ENCODE results near the gene PMVK.

Gene PMVK

DNA sequence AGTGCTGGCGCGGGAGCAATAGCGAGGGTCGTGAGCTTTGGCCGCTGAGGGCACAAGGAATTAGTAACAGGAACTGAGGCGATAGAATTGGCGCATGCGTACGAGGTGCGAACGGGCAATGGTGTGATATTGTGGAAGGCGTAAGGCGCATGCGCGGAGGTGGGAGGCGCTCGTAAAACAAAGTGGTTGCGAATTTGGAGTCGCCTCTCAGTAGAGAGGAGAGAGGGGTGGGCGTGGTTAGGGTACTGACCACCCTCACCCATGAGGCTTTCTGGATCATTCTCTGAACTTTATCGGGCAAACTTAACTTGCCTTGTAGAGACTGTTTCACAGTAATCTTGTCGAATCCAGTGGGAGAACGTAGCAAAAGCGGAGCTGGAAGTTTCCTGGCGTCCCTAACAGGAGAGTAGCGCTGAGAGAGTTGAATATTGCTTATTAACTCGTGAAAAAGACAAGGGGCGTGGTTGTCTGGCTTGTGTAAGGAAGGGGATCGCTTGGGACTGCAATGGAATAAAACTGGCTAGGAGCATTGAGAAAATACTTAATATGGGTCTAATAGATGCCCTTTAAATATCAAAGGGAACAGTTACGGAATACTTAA lies 38.4 kb upstream of the PMVK start:
- DNase-seq (ENCODE audit: extremely low read depth, low read depth) = peak; percentile 91
- H3K4me3 ChIP-seq (replicated peaks; ENCODE audit: low read depth, low read length) = peak overlapping the region; percentile 72
- TF ChIP-seq, protein P1, sequence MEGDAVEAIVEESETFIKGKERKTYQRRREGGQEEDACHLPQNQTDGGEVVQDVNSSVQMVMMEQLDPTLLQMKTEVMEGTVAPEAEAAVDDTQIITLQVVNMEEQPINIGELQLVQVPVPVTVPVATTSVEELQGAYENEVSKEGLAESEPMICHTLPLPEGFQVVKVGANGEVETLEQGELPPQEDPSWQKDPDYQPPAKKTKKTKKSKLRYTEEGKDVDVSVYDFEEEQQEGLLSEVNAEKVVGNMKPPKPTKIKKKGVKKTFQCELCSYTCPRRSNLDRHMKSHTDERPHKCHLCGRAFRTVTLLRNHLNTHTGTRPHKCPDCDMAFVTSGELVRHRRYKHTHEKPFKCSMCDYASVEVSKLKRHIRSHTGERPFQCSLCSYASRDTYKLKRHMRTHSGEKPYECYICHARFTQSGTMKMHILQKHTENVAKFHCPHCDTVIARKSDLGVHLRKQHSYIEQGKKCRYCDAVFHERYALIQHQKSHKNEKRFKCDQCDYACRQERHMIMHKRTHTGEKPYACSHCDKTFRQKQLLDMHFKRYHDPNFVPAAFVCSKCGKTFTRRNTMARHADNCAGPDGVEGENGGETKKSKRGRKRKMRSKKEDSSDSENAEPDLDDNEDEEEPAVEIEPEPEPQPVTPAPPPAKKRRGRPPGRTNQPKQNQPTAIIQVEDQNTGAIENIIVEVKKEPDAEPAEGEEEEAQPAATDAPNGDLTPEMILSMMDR (IDR thresholded peaks at IDR 0.05; ENCODE audit: low read depth, low read length, missing control alignments) = no peak

DNA sequence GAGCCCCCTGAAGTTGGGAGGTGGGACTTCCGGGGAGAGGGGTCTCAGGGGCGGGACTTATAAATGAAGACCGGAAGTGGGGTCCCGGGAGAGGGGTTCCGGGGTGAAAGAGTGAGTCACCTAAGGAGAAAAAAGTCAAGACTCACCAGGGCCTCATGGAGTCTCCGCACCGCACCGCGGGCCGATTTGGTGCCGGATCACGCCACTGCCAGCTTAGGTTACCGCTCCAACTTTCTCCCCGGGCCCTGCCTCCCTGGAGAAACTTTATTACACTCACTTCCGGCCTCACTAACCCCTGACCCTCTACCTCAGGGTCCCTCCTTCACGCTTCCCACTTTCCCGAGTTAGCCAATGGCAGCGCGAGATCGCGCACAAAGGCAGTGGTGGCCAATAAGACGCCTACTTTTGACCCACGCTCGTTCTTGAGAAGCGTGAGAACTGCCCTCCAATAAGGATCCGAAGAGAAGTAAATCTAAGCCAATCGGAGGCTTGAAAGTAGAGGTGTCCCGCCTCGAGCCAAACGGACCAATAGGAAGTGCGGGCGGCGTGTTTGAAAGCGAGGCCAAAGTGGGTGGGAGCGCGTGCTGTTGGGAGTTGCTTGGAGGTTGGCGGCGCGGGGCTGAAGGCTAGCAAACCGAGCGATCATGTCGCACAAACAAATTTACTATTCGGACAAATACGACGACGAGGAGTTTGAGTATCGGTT lies 37.7 kb upstream of the PMVK start, which contains the start of gene CKS1B:
Gene CKS1B (plus strand): TSS at position 580 of the 706 bp plus-strand sequence. CDS start 65 bp downstream, at position 645.
- peak; percentile 100 for DNase-seq (ENCODE audit: extremely low read depth, low read depth)
- peak within 1 kb of the TSS; percentile 72 for H3K4me3 ChIP-seq (replicated peaks; ENCODE audit: low read depth, low read length)
- TF ChIP-seq, protein P1 (IDR thresholded peaks at IDR 0.05; ENCODE audit: low read depth, low read length, missing control alignments) = no peak

DNA sequence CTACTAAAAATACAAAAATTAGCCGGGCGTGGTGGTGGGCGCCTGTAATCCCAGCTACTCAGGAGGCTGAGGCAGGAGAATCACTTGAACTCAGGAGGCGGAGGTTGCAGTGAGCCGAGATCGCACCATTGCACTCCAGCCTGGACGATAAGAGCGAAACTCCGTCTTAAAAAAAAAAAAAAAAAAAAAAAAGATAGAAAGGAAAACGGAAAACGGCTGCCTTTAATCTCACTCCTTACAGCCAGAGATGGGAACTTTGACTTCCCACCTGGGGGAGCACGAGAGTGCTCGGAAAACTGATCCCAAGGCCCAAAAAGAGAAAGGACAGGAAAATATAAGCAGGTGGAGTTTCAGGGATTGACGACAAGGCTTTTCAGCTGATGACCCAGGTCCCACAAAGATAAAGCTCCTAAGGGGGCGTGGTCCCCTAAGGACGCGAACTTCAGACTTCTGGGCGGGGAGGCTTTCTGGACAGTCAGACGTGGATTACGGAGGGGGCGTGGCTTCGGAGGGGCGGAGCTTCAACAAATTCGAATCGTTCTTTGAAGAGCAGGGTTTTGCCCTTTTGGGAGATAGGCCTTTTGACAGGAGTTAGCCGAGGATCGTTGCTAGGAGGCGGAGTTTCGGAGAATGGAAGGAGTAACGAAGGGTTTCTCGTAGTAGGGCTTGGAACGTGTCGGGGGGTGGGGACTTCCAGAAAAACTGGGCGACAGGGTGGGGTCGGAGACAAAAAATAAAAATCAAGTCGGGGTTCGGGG lies 37.0 kb upstream of the PMVK start:
- H3K4me3 ChIP-seq (replicated peaks; ENCODE audit: low read depth, low read length) = peak overlapping the region; percentile 72
- peak; percentile 96 for DNase-seq (ENCODE audit: extremely low read depth, low read depth)
- TF ChIP-seq, protein P1 (IDR thresholded peaks at IDR 0.05; ENCODE audit: low read depth, low read length, missing control alignments) = no peak

DNA sequence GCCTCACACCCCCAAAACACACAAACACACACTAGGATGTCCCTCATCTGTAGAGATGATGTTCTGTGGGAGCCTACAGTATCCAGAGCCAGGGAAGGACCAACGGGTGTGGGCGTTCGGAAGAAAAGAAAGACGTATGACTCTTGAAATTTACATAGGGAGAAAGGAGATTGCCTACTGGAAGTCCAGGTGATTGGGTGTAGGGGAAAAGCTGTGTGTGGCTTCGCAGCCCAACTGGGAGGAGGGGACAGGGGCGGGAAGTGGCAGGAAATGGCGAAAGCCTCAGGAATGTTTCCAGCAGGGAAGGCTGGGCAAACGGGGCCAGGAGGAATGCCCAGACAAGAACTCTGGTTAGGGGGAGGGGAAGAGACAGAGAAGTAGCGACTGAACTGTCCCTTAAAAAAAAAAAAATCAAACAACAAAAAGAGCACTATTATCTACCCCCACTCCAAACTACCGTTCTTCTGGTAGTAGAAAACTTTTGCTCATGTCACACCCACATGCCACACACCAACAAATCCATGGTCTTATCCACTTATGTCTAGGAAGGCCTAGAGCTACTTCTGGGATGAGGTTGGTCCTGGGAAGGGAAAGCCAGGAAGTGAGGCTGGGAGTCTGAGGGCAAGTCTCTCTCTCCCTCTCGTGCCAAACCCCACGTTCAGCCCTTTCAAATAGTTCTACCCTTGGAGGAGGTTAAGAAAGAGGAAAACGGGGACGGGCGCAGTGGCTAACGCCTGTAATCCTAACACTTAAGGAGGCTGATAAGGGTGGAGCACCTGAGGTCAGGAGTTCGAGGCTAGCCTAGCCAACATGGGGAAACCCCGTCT lies 36.2 kb upstream of the PMVK start:
- peak overlapping the region; percentile 72 for H3K4me3 ChIP-seq (replicated peaks; ENCODE audit: low read depth, low read length)
- DNase-seq (ENCODE audit: extremely low read depth, low read depth) = peak; percentile 87
- TF ChIP-seq, protein P1 (IDR thresholded peaks at IDR 0.05; ENCODE audit: low read depth, low read length, missing control alignments) = no peak

DNA sequence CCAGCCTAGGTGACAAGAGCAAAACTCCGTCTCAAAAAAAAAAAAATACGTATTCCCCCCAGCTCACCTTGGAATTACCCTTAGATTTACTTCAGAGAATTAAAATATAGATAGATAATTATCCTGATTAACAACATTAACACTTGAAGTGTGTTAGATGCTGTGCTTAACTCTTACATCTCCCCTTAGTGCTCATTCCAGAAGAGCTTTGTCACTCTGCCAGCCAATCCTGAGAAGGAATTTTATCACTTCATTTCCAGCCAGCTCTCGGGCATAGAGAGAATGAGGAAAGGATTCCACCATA lies 35.6 kb upstream of the PMVK start:
- H3K4me3 ChIP-seq (replicated peaks; ENCODE audit: low read depth, low read length) = peak overlapping the region; percentile 72
- DNase-seq (ENCODE audit: extremely low read depth, low read depth) = no peak
- TF ChIP-seq, protein P1 (IDR thresholded peaks at IDR 0.05; ENCODE audit: low read depth, low read length, missing control alignments) = no peak

DNA sequence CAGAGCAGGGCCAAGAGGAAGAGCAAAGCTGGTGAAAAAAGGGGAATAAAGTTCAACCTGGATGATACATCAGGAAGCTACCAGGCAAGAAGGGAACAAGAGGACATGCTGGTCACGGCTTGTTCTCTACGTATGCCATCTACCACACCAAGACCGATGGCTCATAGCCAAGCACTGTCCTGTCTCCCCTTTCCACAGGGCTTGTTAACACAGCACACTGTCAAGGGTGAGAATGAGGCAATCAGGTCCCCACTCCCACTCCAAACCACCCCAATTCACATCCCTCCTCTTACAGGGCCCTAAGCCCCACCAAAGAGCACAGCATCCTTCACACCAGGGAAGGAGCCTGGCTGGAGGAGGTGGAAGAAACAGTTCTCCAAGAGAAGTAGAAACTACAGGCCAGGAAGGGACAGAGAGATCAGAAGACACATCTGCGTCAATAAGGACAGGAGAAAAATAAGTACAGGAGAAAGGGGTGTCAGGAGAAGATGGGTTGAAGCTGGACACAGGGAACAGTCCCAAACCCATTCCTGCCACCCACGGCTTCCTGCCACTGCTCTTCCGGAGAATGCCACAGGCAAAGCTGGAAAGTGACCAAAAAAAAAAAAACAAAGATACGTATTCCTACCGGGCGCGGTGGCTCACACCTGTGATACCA lies 35.0 kb upstream of the PMVK start:
- TF ChIP-seq, protein P1 (IDR thresholded peaks at IDR 0.05; ENCODE audit: low read depth, low read length, missing control alignments) = no peak
- DNase-seq (ENCODE audit: extremely low read depth, low read depth) = no peak
- H3K4me3 ChIP-seq (replicated peaks; ENCODE audit: low read depth, low read length) = peak overlapping the region; percentile 72

Data from HFF-Myc (cell line).